Testis (tissue), 3 donors: ENCODE results near the gene ST8SIA6. TPM values are rescaled to one million over a fixed set of nuclear protein-coding genes. Genes with fewer than 3 reads are reported as not detected.

Source experiments
- DNase-seq: peaks from one replicate; pipeline ENCODE4 v3.0.0-alpha.2; 2019
- H3K27ac ChIP-seq, 2 donors: fragments of 200-600 bp; sonication (generic); one replicate each; pipeline ENCODE4 v1.5.1; 2019
- H3K27me3 ChIP-seq: fragments of 200-600 bp; sonication (generic); one replicate; pipeline ENCODE4 v1.5.1; 2019
- H3K36me3 ChIP-seq: fragments of 200-600 bp; sonication (generic); one replicate; pipeline ENCODE4 v1.5.1; 2017; ENCODE audit warnings: low read depth; ENCODE audit errors: missing control alignments
- H3K4me1 ChIP-seq: fragments of 200-600 bp; sonication (generic); one replicate; pipeline ENCODE4 v1.5.1; 2019
- H3K4me3 ChIP-seq, 2 donors: fragments of 200-600 bp; sonication (generic); one replicate each; pipeline ENCODE4 v1.5.1; 2017 to 2019
- H3K9me3 ChIP-seq: fragments of 200-600 bp; sonication (generic); one replicate; pipeline ENCODE4 v1.5.1; 2017
- CTCF ChIP-seq, 3 experiments: fragments of 450-650 bp in 2 of 3; fragments of 200-600 bp in 1 of 3; sonication (generic) in 1 of 3; IDR thresholded peaks; one replicate each; pipeline ENCODE4 v1.5.1; 2016 to 2019; ENCODE audit warnings: antibody characterized with exemption in 3 of 3, mild to moderate bottlenecking in 2 of 3, moderate library complexity in 1 of 3
- POLR2A ChIP-seq: fragments of 450-650 bp; IDR thresholded peaks from one replicate; pipeline ENCODE4 v1.6.1; 2017; ENCODE audit warnings: antibody characterized with exemption, mild to moderate bottlenecking, moderate library complexity
- WGBS, 2 donors: methylation state at CpG; one replicate each; pipeline ENCODE4 v1.1.5; 2018; 5-methylcytosine and 5-hydroxymethylcytosine counted together
- intact Hi-C: fragments of 100-400 bp; cut with DNase I; formaldehyde crosslinking; loops from one replicate; pipeline ENCODE4 v1.15.1; 2023; ENCODE audit warnings: low total_unique reads
- polyA plus RNA-seq: library from polyadenylated mRNA; stranded (reverse); fragments of 350-450 nt; fragmentation: Illumina TruSeq; extraction: RNeasy Lipid Tissue Mini Kit (QIAGEN cat#74804); gene quantifications from one replicate; pipeline ENCODE4 v1.2.3, GENCODE V29; 2014; ENCODE audit warnings: low read depth, low replicate concordance; ENCODE audit not compliant: insufficient read depth
- total RNA-seq, 2 donors: library from RNA; depleted of rRNA; stranded (reverse); fragments of >200 nt; gene quantifications; one replicate each; pipeline ENCODE4 v1.2.3, GENCODE V29; 2016

Gene ST8SIA6
- total and polyA plus RNA-seq, 3 donors from 2014 or later = 0.84 to 1.6 (median 0.87) TPM

- intact Hi-C loops = no loop called here
Measured at GRCh38 chr10:17426263-17426750, 28.1 kb downstream of the ST8SIA6 start.

GRCh38 chr10:17425584-17426262 is 28.7 kb downstream of the ST8SIA6 start:
- peak; percentile 20 for DNase-seq
- no peak overlapping the region for H3K4me3 ChIP-seq
- WGBS, 2 donors = 66 to 79% methylated on average over 6 of the region's 6 CpGs
- H3K36me3 ChIP-seq = no peaks in the 10 kb centered on the region
- no peaks in the 10 kb centered on the region for H3K9me3 ChIP-seq
- TF ChIP-seq CTCF (IDR thresholded peaks at IDR 0.05) (no peak), POLR2A (no peak)
- H3K27ac ChIP-seq = no peak overlapping the region
- intact Hi-C loops = no loop called here
- H3K4me1 ChIP-seq = peaks cover 4% of the 10 kb centered on the region
- no peaks in the 10 kb centered on the region for H3K27me3 ChIP-seq

More at GRCh38 chr10:17426263-17426750, 28.1 kb downstream of the ST8SIA6 start:
- 81 to 88% methylated on average over 5 of the region's 5 CpGs for WGBS, 2 donors
- no peaks in the 10 kb centered on the region for H3K27me3 ChIP-seq
- no peak for DNase-seq
- H3K36me3 ChIP-seq = no peaks in the 10 kb centered on the region
- no peak for TF ChIP-seq CTCF (IDR thresholded peaks at IDR 0.05)
- no peak for TF ChIP-seq POLR2A
- H3K27ac ChIP-seq = no peak overlapping the region
- H3K4me3 ChIP-seq = no peak overlapping the region
- H3K4me1 ChIP-seq = peaks cover 4% of the 10 kb centered on the region
- H3K9me3 ChIP-seq = no peaks in the 10 kb centered on the region

- WGBS, 2 donors = 53 to 57% methylated on average over 2 of the region's 2 CpGs
- intact Hi-C loops = no loop called here
Measured at GRCh38 chr10:17423632-17424186, 30.7 kb downstream of the ST8SIA6 start.

GRCh38 chr10:17422931-17423330 is 31.5 kb downstream of the ST8SIA6 start:
- intact Hi-C loops = no loop called here
- DNase-seq = no peak
- 82 to 89% methylated on average over 5 of the region's 5 CpGs for WGBS, 2 donors
- H3K27ac ChIP-seq = no peak overlapping the region
- H3K27me3 ChIP-seq = no peaks in the 10 kb centered on the region
- H3K4me3 ChIP-seq = no peak overlapping the region
- H3K9me3 ChIP-seq = no peaks in the 10 kb centered on the region
- H3K36me3 ChIP-seq = no peaks in the 10 kb centered on the region
- no peak for TF ChIP-seq POLR2A
- H3K4me1 ChIP-seq = peaks cover 4% of the 10 kb centered on the region

More at GRCh38 chr10:17423632-17424186, 30.7 kb downstream of the ST8SIA6 start:
- Histone ChIP-seq H3K9me3 (no peaks in the 10 kb centered on the region), H3K27ac (no peak overlapping the region), H3K27me3 (no peaks in the 10 kb centered on the region), H3K4me1 (peaks cover 4% of the 10 kb centered on the region), H3K4me3 (no peak overlapping the region), H3K36me3 (no peaks in the 10 kb centered on the region)
- no peak for DNase-seq
- TF ChIP-seq POLR2A (no peak), CTCF (IDR thresholded peaks at IDR 0.05) (no peak)

- Histone ChIP-seq H3K36me3 (no peaks in the 10 kb centered on the region), H3K27me3 (no peaks in the 10 kb centered on the region), H3K27ac (no peak overlapping the region), H3K4me1 (no peaks in the 10 kb centered on the region), H3K9me3 (no peaks in the 10 kb centered on the region), H3K4me3 (no peak overlapping the region)
- 52 to 74% methylated on average over 2 of the region's 2 CpGs for WGBS, 2 donors
- intact Hi-C loops = no loop called here
- TF ChIP-seq CTCF (IDR thresholded peaks at IDR 0.05) (no peak), POLR2A (no peak)
- DNase-seq = no peak
Measured at GRCh38 chr10:17418249-17418648, 36.1 kb downstream of the ST8SIA6 start.
